Pancreas (tissue), 10 donors: ENCODE results near the gene BCAR3. TPM values are rescaled to one million over a fixed set of nuclear protein-coding genes. Genes with fewer than 3 reads are reported as not detected.
A peak's percentile ranks its signal among the peaks of the same experiment; 100 is the strongest.

Source experiments
- ATAC-seq, 4 donors: fragments of 200-7000 bp; cut with Tn5 transposase; one replicate each; pipeline versions ENCODE4 v1.8.0 to v1.9.1; 2020; ENCODE audit warnings: mild to moderate bottlenecking in 4 of 4, moderate library complexity in 4 of 4
- DNase-seq, 6 donors: peaks; one replicate each; pipeline ENCODE4 v3.0.0-alpha.2; 2020
- FAIRE-seq: peaks from 2 replicates; lab custom pipeline; 2012; peaks lifted over from hg19 to GRCh38; lab: Jason Lieb, UNC
- H3K27ac ChIP-seq, 4 donors: fragments of 200-600 bp; sonication (generic); 1 replicate in 3 of 4; 2 replicates in 1 of 4; pipeline versions ENCODE4 v1.5.0 to v1.8.0; 2020
- H3K27me3 ChIP-seq, 4 donors: fragments of 200-600 bp; one replicate each; pipeline ENCODE4 v1.8.0; 2021
- H3K36me3 ChIP-seq, 3 donors: fragments of 200-600 bp; sonication (generic) in 1 of 3; one replicate each; pipeline versions ENCODE4 v1.5.0 to v1.8.0; 2020 to 2021
- H3K4me1 ChIP-seq, 3 donors: fragments of 200-600 bp; one replicate each; pipeline ENCODE4 v1.8.0; 2021
- H3K4me3 ChIP-seq, 4 donors: fragments of 200-600 bp; sonication (generic) in 2 of 4; one replicate each; pipeline versions ENCODE4 v1.5.0 to v1.8.0; 2020 to 2021
- H3K9me3 ChIP-seq, 4 donors: fragments of 200-600 bp; one replicate each; pipeline ENCODE4 v1.8.0; 2021
- WGBS, 2 donors: extraction: QIAGEN DNeasy Blood & Tissue Kit; methylation state at CpG; one replicate each; pipeline ENCODE4 v1.1.7; 2013; 5-methylcytosine and 5-hydroxymethylcytosine counted together
- intact Hi-C, 3 donors: fragments of 100-400 bp; cut with DNase I; formaldehyde crosslinking; loops; one replicate each; pipeline versions ENCODE4 v1.11.1 to v1.14.2; 2022
- polyA plus RNA-seq, 2 donors: library from polyadenylated mRNA; stranded (reverse); fragments of 200-250 nt; gene quantifications; one replicate each; pipeline ENCODE4 v1.2.3, GENCODE V29; 2013
- total RNA-seq, 6 donors: library from RNA; stranded (reverse); fragmentation: NEBNext Ultra II Directional in 4 of 6; extraction: Animal tissue kit (Norgen Biotek cat#: 25700) in 4 of 6; gene quantifications; one replicate each; pipeline versions ENCODE4 v1.2.1 to v1.2.4, GENCODE V29; 2021 to 2023
- TF ChIP-seq, protein P1 (sequence below), 4 donors: fragments of 200-600 bp; sonication (generic) in 3 of 4; IDR thresholded peaks; one replicate each; pipeline versions ENCODE4 v1.5.0 to v1.8.0; 2021; ENCODE audit warnings: antibody characterized with exemption in 4 of 4
- donor health status: healthy with polysubstance abuse.
- donor health status: DM: no; HTN: no; CAD: no; lungs with moderate emphysema.
- donor health status: DM: no; HTN: no; CAD: no.
- donor health status: control.
- donor health status: control.
- donor health status: Bipolar disorder and iron deficiency.
- donor health status: DM: yes; HTN: yes; CAD: no.
- donor health status: DM: no; HTN: no; CAD: no.
- donor health status: DM: no; HTN: no; CAD: no.
- donor health status: DM: yes; HTN: yes; CAD: no.

The BCAR3 gene
- total and polyA plus RNA-seq, 8 donors, result 2.4 to 8.2 (median 4.9) TPM

DNA sequence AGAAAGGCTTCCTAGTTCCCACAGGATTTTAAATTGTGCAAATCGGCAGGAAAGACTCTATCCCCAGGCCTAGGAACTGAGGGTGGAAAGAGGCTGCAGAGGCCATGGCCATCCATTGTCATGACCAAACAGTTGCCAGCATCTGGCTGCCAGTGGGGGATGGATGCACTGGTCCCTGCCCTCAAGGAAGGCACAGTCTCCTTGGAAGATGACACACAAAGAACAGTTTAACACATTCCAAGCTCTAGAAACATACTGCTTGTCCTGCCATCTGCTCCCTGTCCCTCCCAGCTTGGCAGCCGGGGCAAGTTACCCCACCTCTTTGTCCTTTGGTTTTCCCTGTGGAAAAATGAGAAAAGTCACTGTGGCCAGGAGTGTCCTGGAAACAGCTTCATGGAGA, 83.2 kb downstream of the BCAR3 start:
- TF ChIP-seq, protein P1, sequence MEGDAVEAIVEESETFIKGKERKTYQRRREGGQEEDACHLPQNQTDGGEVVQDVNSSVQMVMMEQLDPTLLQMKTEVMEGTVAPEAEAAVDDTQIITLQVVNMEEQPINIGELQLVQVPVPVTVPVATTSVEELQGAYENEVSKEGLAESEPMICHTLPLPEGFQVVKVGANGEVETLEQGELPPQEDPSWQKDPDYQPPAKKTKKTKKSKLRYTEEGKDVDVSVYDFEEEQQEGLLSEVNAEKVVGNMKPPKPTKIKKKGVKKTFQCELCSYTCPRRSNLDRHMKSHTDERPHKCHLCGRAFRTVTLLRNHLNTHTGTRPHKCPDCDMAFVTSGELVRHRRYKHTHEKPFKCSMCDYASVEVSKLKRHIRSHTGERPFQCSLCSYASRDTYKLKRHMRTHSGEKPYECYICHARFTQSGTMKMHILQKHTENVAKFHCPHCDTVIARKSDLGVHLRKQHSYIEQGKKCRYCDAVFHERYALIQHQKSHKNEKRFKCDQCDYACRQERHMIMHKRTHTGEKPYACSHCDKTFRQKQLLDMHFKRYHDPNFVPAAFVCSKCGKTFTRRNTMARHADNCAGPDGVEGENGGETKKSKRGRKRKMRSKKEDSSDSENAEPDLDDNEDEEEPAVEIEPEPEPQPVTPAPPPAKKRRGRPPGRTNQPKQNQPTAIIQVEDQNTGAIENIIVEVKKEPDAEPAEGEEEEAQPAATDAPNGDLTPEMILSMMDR (IDR thresholded peaks at IDR 0.05), result no peak
- no peak for FAIRE-seq
- DNase-seq, result peak in 1 of 6 donors; percentile 17
- Histone ChIP-seq H3K27ac (no peak overlapping the region), H3K9me3 (no peaks in the 10 kb centered on the region), H3K4me3 (no peak overlapping the region), H3K36me3 (no peaks in the 10 kb centered on the region), H3K4me1 (peaks cover 4 to 10% (median 7%) of the 10 kb centered on the region in 3 donors), H3K27me3 (no peaks in the 10 kb centered on the region)
- 86 to 89% methylated on average over 2 of the region's 2 CpGs for WGBS, 2 donors
- no peak for ATAC-seq
- intact Hi-C loops, result no loop called here

DNA sequence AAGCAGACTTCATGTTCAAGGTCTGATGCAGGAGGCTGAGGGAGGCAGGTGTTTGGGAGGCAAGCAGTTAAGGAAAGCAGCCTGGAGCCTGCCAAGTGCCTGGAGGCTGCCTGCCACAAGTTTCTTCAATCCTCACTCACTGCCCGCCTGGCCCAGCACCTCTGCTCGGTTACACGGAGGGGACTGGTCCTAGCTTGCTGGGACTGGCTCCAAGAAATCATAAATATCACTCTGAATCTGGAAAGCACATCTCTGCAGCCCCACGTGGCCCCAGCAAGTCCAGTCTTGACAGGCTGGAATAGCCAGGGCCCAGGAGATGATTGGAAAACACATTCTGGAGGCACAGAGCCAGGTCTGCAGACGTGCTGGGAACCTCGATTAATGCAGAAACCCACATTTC, 83.9 kb downstream of the BCAR3 start:
- no peak for FAIRE-seq
- intact Hi-C loops, result no loop called here
- peak in 1 of 6 donors; percentile 40 for DNase-seq
- no peak overlapping the region for H3K27ac ChIP-seq
- H3K4me3 ChIP-seq, result no peak overlapping the region
- no peaks in the 10 kb centered on the region for H3K9me3 ChIP-seq
- H3K36me3 ChIP-seq, result no peaks in the 10 kb centered on the region
- H3K4me1 ChIP-seq, result peaks cover 11 to 17% (median 14%) of the 10 kb centered on the region in 3 donors
- TF ChIP-seq, protein P1 (IDR thresholded peaks at IDR 0.05), result no peak
- ATAC-seq, result no peak
- H3K27me3 ChIP-seq, result no peaks in the 10 kb centered on the region
- 31 to 64% methylated on average over 6 of the region's 6 CpGs for WGBS, 2 donors

DNA sequence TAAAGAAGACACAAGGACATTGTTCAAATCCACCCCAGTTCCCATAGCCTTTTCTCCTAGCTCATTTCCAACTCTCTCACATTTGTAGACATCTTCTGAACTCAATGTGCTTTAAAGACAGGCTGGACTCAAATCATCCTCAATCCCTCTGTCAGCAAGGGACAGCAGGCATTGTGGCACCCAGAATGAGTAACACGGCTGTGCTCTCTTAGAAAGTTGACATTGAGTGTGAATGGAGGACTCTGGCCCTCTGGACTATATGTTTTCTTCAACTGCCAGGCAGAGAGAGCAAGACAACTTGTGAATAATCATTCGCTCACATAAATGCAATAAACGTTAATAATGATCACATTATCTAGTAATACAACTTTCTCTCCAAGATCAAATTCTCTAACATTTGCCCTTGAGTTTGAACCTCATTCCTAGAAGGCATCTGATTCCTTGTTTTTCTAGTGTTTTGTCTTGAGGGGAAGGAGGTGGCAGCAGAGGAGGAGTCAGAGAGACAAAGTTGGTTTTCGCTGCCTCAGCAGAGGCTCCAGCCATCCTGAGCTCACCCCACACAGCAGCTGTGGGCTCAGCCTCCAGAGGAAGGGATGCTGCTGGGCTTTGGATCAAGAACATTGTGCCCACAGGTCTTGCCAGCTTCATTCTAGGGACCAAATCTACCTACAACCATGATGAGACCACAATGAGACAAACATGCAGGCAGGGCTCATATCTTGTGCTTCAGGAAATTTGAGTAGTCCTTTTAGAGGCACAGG, 85.1 kb downstream of the BCAR3 start:
- Histone ChIP-seq H3K9me3 (no peaks in the 10 kb centered on the region), H3K27me3 (no peaks in the 10 kb centered on the region), H3K27ac (no peak overlapping the region), H3K4me3 (no peak overlapping the region), H3K36me3 (no peaks in the 10 kb centered on the region), H3K4me1 (peaks cover 11 to 29% (median 26%) of the 10 kb centered on the region in 3 donors)
- TF ChIP-seq, protein P1 (IDR thresholded peaks at IDR 0.05), result no peak
- ATAC-seq (no peak), DNase-seq (no peak), FAIRE-seq (no peak)
- intact Hi-C loops, result no loop called here
- WGBS, 2 donors, result 83 to 88% methylated on average over 4 of the region's 4 CpGs

DNA sequence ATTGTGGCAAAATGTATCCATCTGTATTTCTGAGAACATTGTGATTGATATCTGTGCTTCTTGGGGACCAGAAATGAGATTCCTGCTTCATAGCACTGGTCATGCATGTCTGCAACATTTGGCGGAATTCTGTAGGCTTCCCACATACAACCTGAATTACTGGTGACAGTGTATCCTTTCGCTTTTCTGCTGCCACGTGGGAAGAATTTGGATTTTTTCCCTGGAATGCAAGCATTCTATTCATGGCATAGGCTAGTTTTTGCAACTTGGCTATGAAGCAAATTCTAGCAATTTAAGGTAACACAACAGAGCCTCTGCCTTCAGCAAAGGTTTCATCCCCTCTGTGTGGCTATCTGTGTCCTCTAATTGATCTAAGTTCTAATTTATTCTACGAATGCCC, 85.9 kb downstream of the BCAR3 start:
- 78 to 81% methylated on average over 4 of the region's 4 CpGs for WGBS, 2 donors
- TF ChIP-seq, protein P1 (IDR thresholded peaks at IDR 0.05), result no peak
- no peak for FAIRE-seq
- intact Hi-C loops, result no loop called here
- no peak for DNase-seq
- no peaks in the 10 kb centered on the region for H3K9me3 ChIP-seq
- peaks cover 11 to 32% (median 31%) of the 10 kb centered on the region in 3 donors for H3K4me1 ChIP-seq
- no peaks in the 10 kb centered on the region for H3K27me3 ChIP-seq
- H3K27ac ChIP-seq, result no peak overlapping the region
- H3K4me3 ChIP-seq, result no peak overlapping the region
- H3K36me3 ChIP-seq, result no peaks in the 10 kb centered on the region
- ATAC-seq, result no peak

DNA sequence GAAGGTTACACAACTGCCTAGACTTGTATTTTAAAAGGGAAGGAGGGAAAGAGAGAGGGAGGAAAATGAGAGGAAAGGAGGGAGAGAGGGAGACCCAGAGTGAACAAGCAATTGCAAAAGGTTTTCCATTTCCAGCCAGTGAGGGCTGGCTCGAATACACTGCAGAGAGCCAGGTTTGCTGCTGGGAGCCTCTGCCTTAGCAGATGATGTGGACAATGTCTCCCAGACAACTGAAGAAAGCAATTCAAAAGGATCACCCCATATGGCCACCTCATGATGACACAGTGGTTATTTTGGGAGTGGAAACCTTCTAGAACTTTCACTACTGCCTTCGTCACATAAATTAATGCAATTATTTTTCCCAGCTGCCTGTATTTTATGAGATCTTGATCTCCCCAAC, 86.4 kb downstream of the BCAR3 start:
- FAIRE-seq, result no peak

More for the DNA sequence above, 86.4 kb downstream of the BCAR3 start:
- DNase-seq, result no peak
- Histone ChIP-seq H3K27ac (no peak overlapping the region), H3K9me3 (no peaks in the 10 kb centered on the region), H3K4me3 (no peak overlapping the region), H3K36me3 (no peaks in the 10 kb centered on the region), H3K27me3 (no peaks in the 10 kb centered on the region), H3K4me1 (peaks cover 11 to 31% (median 29%) of the 10 kb centered on the region in 3 donors)
- WGBS, 2 donors, result 77 to 94% methylated on average over 2 of the region's 2 CpGs
- intact Hi-C loops, result no loop called here
- ATAC-seq, result no peak
- TF ChIP-seq, protein P1 (IDR thresholded peaks at IDR 0.05), result no peak
